Amygdala (tissue), 56 donors: ENCODE data around the gene CLEC11A.

ENCODE experiments used
- DNase-seq, 56 donors: peaks; one replicate each; lab custom pipeline; 2025; lab: John Stamatoyannopoulos, UW

The CLEC11A gene, protein sequence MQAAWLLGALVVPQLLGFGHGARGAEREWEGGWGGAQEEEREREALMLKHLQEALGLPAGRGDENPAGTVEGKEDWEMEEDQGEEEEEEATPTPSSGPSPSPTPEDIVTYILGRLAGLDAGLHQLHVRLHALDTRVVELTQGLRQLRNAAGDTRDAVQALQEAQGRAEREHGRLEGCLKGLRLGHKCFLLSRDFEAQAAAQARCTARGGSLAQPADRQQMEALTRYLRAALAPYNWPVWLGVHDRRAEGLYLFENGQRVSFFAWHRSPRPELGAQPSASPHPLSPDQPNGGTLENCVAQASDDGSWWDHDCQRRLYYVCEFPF

DNA sequence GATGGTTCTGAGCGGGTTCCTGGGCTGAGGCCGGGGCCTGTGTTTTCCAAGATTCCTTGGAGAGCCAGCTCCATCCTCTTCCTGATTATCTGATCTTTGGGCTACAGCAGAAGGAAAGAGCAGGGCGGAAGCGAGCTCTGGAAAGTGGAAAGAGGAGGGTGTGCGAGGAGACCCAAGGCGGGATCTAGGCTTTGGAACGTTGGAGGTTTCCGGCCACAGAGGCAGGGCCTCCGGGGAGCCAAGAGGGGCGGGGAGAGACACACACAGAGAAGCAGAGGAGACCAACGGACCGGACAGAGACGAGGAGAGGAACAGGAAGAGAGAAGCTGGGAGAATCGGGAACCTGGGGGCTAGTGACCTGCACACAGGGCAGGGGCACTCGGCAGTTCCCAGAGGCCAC lies at the start of gene CLEC11A:
TSS of gene CLEC11A (plus strand) at position 296 of the 400 bp plus-strand sequence. CDS start 162 bp downstream, outside the sequence.
- no peak for DNase-seq

DNA sequence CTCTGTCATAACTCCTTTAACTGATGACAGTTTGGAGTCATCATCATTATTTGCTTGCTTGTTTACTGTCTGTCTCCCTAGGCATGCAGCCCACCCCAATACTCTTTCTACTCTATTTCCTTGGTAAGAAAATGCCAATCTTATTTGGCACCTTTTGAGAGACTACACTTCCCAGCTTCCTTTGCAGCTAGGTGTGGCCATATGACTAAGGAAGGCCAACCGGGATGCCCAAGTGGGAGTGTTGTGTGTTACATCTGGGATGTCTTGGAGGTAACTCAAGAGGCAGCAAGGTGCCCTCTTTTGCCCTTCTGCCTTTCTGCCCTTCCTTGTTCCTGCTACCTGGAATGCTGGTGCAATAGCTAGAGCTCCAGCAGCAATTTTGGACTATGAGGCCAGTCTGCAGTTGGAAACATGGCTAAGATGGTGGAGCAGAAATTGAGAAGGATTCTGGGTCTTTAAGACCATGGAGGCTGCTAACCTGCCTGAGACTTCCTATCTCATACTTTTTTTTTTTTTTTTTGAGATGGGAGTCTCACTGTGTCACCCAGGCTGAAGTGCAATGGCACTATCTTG lies 46.5 kb upstream of the CLEC11A start:
- DNase-seq = no peak

DNA sequence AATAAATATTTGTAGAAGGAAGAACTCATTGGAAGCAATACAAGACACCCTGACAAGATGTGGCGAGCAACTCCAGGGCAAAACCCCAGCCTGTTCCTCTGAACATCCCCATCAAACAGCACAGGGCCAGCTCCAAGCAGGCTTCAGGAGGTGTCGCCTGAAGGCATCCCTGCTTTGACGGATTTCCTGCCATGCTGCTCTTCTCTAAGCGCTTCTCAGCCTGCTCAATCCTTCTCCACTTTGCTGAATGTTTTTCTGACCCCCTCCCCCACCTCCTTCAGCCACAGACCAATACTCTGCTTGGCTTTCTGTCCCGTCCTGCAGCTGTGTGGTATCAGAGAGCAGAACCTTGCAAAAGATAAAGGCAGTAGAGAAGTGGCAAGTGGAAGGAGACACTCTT lies 45.5 kb upstream of the CLEC11A start:
- no peak for DNase-seq

DNA sequence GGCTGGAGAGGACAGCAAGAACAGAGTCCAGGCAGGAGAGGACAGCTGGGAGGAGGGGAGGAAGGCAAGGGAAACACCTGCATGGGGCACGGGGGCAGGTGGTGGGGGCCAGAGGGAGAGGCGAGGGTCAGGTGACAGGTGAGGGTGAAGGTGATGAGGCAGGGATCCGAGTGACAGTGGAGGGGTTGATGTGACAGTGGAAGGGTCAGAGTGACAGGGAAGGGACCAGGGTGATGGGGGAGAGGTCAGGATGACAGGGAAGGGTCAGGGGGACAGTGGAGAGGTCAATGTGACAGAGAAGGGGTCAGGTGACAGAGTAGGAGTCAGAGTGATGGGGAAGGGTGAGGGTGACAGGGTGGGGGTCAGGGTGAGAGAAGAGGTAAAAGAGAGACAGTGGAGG lies 44.8 kb upstream of the CLEC11A start:
- DNase-seq = no peak

DNA sequence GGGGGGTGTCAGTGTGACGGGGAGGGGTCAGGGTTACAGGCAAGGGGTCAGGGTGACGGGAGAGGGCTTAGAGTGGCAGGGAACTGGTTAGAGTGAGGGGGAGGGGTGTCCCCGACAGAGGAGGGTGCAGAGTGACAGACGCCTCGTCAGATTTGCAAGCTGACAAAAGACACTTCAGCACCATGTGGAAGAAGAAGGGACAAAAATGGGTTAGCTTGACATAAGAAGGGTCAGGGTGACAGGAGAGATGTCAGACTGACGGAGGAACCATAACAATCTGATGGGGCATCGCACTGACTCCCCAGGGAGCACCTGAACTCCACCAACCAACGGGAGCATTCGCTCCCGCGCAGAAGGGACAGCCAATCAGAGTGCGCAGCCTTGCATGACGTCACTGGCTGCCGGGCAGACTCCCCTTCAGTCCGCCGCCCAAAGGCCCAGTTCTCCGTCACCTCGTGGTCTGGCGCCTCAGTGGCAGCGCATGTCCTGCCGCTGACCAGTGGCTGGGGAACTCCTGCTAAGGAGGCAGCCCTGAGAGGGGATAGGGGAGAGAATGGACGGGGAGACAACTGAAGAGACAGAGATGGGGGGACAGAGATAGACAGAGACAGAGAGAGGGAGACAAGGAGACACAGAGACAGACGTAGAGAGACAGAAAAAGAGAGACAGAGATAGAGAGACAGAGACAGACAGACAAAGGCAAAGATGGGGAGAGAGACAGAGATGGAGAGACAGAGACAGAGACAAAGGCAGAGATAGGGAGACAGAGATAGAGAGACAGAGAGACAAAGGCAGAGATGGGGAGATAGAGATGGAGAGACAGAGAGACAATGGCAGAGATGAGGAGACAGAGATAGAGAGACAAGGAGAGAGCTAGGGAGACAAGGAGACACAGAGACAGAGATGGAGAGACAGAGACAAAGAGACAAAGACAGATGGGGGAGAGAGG lies 43.7 kb upstream of the CLEC11A start:
- DNase-seq = peak in 55 of 56 donors; percentile 5 to 87 (median 56)

DNA sequence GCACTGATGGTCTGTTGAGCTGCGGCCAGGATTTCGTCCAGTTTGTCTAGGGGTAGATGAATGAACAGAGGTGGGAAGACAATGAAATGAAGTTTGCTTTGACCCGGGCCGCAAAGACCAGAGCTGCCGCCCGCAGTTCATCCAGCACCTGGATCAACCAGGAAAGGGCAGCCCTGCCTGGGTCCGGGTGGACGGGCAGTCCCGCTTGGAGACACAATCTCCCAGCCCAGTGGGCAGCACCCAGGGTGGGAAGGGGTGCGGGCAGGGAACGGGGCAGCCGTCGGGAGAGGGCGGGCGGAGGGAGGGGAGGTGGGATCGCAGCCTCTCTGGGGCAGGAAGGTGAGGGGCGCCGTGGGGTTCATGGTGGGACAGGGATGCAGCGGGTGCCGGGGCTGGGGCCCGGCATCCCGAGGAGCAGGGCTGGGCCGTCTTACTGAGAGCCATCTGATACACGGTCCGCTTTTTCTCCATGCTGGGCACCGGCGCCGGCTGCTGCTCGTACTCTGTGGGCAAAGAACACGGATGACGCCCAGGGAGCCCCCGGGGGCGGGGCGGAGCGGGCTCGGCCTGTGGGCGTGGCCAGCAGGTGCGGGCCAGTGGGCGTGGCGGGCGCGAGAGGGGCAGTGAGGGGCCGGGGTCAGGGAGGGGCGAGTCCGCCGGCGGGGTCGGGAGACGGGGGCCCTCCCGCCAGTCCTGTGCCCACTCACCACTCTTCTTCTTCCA lies 36.7 kb upstream of the CLEC11A start:
- no peak for DNase-seq

DNA sequence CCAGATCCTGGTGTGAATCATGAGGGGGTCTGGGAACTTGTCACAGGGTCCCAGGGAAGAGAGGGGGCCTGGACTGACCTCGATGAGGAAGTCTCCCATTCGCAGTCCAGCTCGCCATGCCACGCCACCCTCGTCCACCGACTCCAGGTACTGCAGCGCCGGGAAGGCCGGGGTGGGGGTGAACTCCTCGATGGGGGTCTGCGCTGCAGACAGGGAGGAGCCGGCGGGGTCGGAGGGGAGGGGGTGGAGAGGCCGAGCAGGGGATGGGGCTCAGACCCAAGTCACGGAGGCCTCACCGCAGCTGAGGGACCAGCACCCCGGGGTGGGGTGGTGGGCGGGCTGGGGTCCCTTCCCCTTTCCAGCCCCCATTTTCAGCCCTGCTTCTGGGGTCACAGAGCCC lies 34.4 kb upstream of the CLEC11A start:
- DNase-seq = no peak

DNA sequence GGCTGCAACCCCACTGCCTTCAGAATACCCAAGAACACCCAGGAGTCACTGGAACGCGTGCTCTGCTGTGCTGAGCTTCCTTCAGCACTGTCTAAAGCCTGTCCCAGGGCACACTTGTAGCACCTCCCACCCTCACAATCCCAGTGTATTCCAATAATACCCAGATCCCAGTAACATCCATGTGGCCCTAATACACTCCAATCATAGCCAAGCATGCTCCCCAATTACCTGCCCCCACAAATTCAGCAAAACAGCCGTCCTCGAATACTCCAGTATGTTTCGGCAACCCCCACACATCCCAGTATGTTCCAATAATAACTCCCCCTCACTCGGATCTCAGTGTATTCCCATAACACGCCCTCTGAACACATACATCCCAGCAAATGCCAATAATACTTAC lies 32.7 kb upstream of the CLEC11A start:
- DNase-seq = peak in 2 of 56 donors; percentile 14 to 18

DNA sequence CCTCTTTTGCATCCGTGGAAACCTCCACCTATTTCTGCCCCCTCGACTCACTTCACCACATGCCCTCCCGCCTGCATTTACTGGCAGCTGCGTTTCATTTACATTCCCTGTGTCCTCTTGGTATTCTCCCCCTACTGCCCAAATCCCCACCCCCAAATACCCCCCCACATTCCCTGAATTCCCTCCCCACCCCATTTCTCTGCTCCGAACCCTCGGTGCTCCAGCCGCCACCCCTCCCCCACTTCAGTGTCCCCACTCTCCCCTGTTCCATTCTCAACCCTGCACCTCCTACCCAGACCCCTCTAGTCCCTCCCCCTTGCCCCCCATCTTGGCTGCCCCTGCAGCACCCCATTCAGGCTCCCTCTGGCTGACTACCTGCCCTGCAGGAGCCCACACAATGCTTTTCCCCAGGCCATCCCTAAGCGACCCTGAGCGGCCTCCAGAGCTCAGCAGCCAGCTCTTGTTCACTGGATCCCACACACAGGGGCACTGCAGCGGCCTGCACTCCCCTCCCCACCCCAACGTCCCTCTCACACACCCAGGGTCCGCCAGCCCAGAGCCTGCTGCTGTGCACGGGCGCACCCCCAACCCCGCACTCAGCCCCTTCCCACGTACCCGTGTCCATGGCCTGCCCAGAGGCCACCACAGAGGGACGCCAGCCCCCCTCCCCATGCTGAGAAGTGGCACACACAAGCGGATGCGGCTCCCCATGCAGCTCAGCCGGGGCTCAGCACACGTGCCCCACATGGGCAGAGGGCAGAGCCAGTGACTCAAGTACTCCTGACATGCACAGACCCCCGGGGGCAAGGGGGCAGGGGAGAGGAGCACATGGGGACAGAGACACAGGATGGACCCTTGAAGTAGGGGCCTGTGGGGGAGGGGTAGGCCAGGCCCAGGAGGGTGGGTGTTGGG lies 29.8 kb upstream of the CLEC11A start:
- DNase-seq = no peak

DNA sequence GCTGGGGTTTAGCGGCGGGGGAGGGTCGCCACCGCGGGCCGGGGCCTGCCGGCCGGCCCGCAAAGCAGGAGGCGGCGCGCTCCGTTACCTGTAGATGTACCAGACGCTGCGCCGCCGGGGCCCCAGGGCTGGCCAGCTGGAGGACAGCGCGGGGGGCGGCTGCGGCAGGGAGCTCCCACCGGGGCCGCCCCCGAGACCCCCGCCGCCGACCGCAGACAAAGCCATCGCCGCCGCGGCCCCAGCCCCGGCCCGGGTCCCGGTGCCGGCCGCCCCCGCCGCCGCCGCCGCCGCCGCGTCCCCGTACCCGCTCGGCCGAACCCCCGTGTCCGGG lies 28.4 kb upstream of the CLEC11A start:
- no peak for DNase-seq

DNA sequence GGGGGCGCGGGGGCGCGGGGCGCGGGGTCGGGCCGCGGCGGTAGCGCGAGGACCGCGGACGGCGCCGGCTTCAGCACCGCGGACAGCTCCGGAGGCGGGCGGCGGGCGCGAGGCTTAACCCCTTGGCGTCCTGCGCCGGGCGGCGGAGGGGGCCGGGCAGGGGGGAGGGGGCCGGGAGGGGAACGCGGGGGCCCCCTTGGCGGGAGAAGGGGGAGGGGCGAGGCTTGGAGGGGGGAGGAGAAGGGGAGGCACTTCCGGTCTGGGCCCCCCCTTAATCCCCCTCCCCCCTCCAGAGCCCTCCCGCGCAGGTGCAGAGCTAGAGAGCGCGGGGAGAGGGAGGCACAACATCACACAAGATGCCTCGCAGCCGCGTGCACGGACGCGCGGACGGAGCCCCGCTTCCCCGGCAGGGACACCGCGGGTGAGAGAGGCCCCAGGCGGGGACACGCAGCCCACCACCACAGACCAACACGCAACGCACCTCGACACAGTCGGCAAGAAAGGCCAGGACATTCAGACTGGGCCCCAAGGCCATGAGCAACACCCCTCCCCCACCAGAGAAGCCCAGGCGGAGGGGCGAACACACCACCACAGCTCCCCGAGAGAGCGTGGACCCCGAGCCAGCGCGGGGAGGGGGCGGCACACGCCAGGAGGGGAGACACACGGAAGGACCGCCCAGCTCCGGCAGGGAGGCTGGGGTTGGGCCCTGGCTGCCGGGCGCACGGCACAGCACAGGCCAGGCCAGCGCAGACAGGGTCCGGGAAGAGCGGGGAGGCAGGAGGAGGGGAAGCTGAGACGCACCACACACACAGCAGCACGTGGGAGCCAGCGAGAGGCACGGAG lies 27.7 kb upstream of the CLEC11A start:
- DNase-seq = peak in 11 of 56 donors; percentile 11 to 40 (median 32)

DNA sequence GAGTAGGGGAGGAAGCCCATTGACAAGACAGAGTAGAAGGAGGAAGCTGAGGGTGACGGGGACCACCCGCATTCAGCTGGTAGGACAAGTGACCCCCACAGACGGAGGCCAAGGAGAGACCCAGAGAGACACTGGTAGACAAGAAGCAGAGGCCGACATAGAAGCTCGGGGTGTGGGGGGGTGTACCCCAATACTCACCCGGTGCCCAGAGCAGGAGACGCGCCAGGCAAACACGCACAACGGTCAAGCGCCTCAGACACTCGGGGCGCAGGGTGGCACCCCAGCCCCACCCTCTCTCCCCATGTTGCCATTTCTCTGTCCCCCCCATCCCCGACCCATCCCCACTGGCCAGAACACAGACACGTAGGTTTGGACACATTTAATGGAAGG lies 27.1 kb upstream of the CLEC11A start:
- DNase-seq = no peak

DNA sequence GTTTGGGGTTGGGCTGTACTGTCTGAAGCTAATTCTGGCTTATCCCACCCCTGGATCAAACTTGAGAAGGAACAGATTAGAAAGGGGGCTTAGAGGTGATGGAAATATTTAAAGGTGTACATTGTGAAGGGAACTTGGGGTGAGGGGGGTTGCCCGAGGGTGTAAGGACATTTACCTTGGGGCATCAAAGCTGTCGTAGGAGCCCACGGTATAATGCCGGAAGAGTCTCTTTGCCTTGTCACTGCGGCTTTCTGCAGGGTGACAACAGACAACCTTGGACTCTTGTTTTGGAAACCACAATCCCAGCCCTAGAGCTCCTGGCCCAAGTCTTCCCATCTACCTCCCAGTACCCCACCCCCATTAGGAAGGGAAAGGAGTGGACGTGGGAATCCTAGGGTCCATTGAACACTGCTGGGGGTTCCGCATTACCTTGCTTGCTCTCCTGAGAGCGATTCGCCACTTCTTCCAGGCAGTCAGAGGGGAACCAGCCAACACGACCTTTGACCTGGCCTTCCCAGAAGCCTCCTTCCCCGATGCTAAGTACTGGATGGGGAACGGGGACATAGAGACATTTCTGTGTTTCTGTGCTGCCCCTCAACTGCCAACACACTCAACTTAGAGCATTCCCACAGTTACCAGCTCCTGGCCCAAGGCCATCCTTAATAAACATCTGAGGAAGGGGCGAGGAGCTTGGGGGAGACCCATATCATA lies 25.6 kb upstream of the CLEC11A start:
- no peak for DNase-seq

DNA sequence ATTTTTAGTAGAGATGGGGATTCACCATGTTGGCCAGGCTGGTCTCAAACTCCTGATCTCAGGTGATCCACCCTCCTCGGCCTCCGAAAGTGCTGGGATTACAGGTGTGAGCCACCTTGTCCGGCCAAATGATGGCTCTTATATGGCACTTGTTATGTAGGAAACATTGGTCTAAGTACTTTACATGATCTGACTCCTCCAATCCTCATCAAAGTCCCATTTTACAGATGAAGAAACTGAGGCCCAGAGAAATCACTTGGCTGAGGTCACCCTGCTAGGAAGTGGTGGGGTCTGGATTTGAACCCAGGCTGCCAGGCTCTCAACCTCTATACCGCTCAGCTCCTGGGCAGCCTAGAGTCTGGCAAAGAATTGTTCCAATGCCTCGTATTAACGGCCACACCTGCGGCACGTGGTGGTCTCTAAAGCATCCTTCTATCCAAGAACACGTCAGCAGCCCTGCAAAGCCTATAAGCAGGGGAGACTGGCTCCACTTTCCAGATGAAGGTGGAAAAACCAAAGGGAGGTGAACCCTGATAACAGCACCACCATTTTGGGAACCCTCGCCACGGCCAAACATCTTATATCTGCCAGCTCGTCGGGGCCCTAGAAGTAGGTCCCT lies 21.7 kb upstream of the CLEC11A start:
- no peak for DNase-seq

DNA sequence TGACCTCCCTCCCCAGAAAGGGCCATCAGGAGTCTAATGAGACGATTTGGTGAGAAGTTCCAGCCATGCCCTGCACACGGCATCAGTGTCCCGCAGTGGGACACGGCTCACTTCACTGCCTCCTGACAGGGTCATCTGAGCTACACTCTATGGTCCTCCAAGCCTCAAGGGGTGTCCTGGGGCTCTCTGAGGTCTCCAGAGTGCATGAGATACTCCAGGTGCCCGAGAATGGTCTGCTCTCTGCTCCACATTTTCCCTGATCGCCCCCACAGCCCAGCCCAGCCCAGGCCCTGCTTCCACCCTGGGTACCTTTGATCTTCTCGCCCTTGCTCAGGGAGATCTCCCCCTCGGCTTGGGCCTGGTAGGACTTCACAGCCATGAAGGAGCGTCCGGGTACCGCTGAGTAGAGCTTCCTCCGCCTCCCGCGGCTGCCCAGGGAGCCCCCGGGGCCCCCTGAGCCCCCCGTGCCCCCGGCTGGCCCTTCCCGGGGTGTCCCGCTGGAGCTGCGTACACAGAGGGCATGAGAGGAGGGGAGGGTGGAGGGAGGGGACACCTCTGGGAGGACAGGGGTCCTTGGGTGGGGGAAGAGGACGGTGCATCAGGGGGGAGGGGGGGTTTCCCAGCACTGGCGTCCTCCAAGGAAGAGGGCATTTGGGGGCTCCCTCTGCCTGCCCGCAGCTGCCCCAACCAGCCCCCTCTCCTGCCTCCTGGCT lies 20.9 kb upstream of the CLEC11A start:
- no peak for DNase-seq

DNA sequence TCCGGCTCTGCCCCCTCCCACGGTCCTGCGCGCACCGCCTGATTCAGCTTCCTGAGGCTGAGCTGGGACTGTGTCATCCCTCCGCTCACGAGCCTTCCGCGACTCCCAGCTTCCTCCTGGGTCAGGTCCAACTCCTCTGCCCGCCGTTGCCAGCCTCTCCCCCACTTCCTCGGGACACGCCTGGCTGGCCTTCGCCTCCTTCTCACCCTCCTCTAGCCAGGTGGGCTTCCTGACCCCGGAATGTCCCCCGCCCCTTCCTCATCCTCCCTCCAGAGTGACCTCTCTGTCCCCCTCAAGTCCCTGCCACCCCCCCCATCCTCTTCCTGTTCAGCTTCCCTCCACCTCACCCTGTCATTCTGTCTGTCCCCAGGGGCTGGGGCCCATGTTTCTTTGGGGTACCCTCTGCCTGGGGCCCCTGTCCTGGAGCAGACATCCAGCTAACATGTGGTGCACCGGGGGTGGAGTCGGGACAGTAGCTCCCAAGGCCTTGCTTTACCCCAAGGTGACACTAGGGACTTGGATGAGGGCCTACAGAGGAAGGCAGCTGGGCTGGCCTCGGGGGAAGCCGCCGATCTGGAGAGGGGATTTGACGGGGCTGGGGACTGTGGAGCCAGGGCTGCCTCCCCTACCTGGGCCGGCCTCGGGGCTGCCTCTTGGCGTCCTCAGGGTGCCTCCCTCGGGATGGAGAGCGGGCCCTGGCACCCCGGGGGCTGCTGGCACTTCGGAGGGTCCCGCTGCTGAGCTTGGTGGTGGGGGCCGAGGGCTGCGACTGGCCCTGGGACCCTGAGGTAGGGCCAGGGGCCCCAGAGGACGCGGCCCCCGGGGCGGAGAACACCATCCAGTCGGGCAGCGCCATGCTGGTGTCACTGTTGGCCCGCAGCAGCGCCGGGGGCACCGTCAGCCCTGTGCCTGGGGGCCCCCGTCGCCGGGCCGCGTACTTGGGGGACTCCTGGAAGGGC lies 20.0 kb upstream of the CLEC11A start:
- no peak for DNase-seq
